ENCODE data around the gene XRCC6. TPM values are rescaled to one million over a fixed set of nuclear protein-coding genes. Genes with fewer than 3 reads are reported as not detected.
"Not testable (repeated sequence)": the region's sequence is repeated elsewhere in the genome, so short reads cannot be mapped to it uniquely, and the experiment has no call there.

XRCC6 gene
- total RNA-seq, 1 experiment from 2014 or later, result 203 TPM

DNA sequence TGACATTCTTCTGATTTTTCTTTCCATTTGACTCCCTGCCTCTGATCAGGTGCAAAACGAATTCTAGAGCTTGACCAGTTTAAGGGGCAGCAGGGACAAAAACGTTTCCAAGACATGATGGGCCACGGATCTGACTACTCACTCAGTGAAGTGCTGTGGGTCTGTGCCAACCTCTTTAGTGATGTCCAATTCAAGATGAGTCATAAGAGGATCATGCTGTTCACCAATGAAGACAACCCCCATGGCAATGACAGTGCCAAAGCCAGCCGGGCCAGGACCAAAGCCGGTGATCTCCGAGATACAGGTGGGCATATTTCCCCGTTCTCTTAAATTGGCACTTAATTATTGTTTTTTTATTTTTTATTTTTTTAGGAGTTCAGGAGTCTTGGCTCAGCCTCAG is 15.4 kb downstream of the XRCC6 start:
- ChIA-PET CTCF (interaction anchor here (1.0 to 1.1 kb wide), 2 partner anchors 15 to 93 kb away, joined by 3 to 4 read pairs; no protein-coding TSS in a partner anchor), POLR2A (interaction anchor here (0.6 to 5.1 kb wide), 10 partner anchors 10 to 255 kb away, joined by 3 to 49 read pairs (median 4); partner anchors contain the start of genes DESI1, POLR3H, TEF and XRCC6)
- BruUV-seq (replicated peaks), result TSS peak; percentile 17
- Mint-ChIP-seq H3K4me1 (ENCODE audit: insufficient read depth, unreplicated experiment) (peaks cover 6% of the 10 kb centered on the region), H3K9me3 (ENCODE audit: unreplicated experiment) (no peaks in the 10 kb centered on the region), H3K27ac (ENCODE audit: low read depth, unreplicated experiment) (peak overlapping the region; percentile 77), H3K4me3 (ENCODE audit: unreplicated experiment) (no peak overlapping the region), H3K36me3 (ENCODE audit: insufficient read depth, unreplicated experiment) (peaks cover 100% of the 10 kb centered on the region), H3K27me3 (ENCODE audit: insufficient read depth, unreplicated experiment) (no peaks in the 10 kb centered on the region)
- intact Hi-C loops (cut with micrococcal nuclease), result no loop called here
- TF ChIP-seq, protein P1, sequence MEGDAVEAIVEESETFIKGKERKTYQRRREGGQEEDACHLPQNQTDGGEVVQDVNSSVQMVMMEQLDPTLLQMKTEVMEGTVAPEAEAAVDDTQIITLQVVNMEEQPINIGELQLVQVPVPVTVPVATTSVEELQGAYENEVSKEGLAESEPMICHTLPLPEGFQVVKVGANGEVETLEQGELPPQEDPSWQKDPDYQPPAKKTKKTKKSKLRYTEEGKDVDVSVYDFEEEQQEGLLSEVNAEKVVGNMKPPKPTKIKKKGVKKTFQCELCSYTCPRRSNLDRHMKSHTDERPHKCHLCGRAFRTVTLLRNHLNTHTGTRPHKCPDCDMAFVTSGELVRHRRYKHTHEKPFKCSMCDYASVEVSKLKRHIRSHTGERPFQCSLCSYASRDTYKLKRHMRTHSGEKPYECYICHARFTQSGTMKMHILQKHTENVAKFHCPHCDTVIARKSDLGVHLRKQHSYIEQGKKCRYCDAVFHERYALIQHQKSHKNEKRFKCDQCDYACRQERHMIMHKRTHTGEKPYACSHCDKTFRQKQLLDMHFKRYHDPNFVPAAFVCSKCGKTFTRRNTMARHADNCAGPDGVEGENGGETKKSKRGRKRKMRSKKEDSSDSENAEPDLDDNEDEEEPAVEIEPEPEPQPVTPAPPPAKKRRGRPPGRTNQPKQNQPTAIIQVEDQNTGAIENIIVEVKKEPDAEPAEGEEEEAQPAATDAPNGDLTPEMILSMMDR (IDR thresholded peaks at IDR 0.05; ENCODE audit: unreplicated experiment), result no peak
- DNase-seq (ENCODE audit: unreplicated experiment), result peak; percentile 72

DNA sequence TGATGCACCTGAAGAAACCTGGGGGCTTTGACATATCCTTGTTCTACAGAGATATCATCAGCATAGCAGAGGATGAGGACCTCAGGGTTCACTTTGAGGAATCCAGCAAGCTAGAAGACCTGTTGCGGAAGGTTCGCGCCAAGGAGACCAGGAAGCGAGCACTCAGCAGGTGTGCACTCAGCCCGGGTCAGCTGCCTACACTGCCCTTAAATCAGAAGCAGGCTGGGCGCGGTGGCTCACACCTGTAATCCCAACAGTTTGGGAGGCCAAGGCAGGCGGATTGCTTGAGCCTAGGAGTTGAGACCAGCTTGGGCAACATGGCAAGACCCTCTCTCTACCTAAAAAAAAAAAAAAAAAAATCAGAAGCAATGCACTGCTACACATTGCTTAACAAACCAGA is 16.5 kb downstream of the XRCC6 start:
- intact Hi-C loops (cut with micrococcal nuclease); H3K9me3 Mint-ChIP-seq (ENCODE audit: unreplicated experiment); H3K27me3 Mint-ChIP-seq (ENCODE audit: insufficient read depth, unreplicated experiment); BruUV-seq (replicated peaks); DNase-seq (ENCODE audit: unreplicated experiment); H3K27ac Mint-ChIP-seq (ENCODE audit: low read depth, unreplicated experiment); H3K4me3 Mint-ChIP-seq (ENCODE audit: unreplicated experiment): not testable (repeated sequence)
- ChIA-PET CTCF (interaction anchor here (0.6 to 1.0 kb wide), 2 partner anchors 33 to 94 kb away, joined by 3 to 4 read pairs; no protein-coding TSS in a partner anchor), POLR2A (interaction anchor here (0.7 to 5.1 kb wide), 5 partner anchors 9 to 195 kb away, joined by 3 to 49 read pairs (median 5); partner anchors contain the start of genes CCDC134, DESI1 and XRCC6)
- Mint-ChIP-seq H3K36me3 (ENCODE audit: insufficient read depth, unreplicated experiment) (peaks cover 100% of the 10 kb centered on the region), H3K4me1 (ENCODE audit: insufficient read depth, unreplicated experiment) (peaks cover 13% of the 10 kb centered on the region)

DNA sequence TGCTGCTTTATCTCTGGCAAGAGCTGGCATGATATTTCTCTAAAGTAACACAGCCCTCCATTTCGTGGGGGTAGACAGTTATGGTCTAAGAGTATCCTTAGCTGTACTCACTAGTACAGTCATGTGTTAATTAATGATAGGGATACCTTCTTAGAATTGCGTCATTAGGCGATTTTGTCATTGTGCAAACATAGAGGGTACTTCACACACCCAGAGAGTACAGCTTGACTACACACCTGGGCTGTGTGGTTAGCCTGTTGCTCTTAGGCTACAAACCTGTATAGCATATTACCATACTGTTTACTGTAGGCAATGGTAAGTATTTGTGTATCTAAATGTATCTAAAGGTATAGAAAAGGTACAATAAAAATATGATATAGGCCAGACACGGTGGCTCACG is 17.0 kb downstream of the XRCC6 start:
- TF ChIP-seq, protein P1 (IDR thresholded peaks at IDR 0.05; ENCODE audit: unreplicated experiment), result no peak
- Mint-ChIP-seq H3K27ac (ENCODE audit: low read depth, unreplicated experiment) (no peak overlapping the region), H3K4me3 (ENCODE audit: unreplicated experiment) (no peak overlapping the region), H3K27me3 (ENCODE audit: insufficient read depth, unreplicated experiment) (no peaks in the 10 kb centered on the region), H3K4me1 (ENCODE audit: insufficient read depth, unreplicated experiment) (peaks cover 13% of the 10 kb centered on the region), H3K9me3 (ENCODE audit: unreplicated experiment) (no peaks in the 10 kb centered on the region), H3K36me3 (ENCODE audit: insufficient read depth, unreplicated experiment) (peaks cover 100% of the 10 kb centered on the region)
- intact Hi-C loops (cut with micrococcal nuclease), result no loop called here
- POLR2A ChIA-PET, result interaction anchor here (5.1 kb wide), 1 partner anchor 17 kb away, joined by 49 read pairs; the partner anchor contains the start of genes DESI1 and XRCC6
- no peak for DNase-seq (ENCODE audit: unreplicated experiment)
- CTCF ChIA-PET, result interaction anchor here (0.6 kb wide), 1 partner anchor 33 kb away, joined by 3 read pairs; no protein-coding TSS in a partner anchor
- BruUV-seq (replicated peaks), result no TSS peak

DNA sequence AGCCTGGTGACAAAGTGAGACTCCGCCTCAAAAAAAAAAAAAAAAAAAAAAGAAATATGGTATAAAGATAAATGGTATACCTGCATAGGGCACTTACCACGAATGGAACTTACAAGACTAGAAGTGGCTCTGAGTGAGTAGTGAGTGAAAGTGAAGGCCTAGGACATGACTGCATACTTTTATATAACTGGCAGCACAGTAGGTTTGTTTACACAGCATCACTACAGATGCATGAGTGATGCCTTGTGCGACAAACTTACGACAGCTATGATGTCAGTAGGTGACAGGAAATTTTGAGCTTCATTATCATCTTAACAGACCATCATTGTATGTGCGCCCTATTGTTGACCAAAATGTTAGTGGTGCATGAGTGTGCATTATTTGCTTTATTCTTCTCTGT is 17.7 kb downstream of the XRCC6 start:
- H3K27me3 Mint-ChIP-seq (ENCODE audit: insufficient read depth, unreplicated experiment), result no peaks in the 10 kb centered on the region
- no peak overlapping the region for H3K27ac Mint-ChIP-seq (ENCODE audit: low read depth, unreplicated experiment)
- BruUV-seq (replicated peaks), result no TSS peak
- H3K36me3 Mint-ChIP-seq (ENCODE audit: insufficient read depth, unreplicated experiment), result peaks cover 99% of the 10 kb centered on the region
- H3K9me3 Mint-ChIP-seq (ENCODE audit: unreplicated experiment), result no peaks in the 10 kb centered on the region
- CTCF ChIA-PET, result interaction anchor here (1.2 kb wide), 1 partner anchor 12 kb away, joined by 5 read pairs; no protein-coding TSS in a partner anchor
- DNase-seq (ENCODE audit: unreplicated experiment), result no peak
- TF ChIP-seq, protein P1 (IDR thresholded peaks at IDR 0.05; ENCODE audit: unreplicated experiment), result no peak
- POLR2A ChIA-PET, result interaction anchor here (0.6 to 5.1 kb wide), 3 partner anchors 12 to 237 kb away, joined by 3 to 49 read pairs (median 5); partner anchors contain the start of genes DESI1 and XRCC6
- peaks cover 13% of the 10 kb centered on the region for H3K4me1 Mint-ChIP-seq (ENCODE audit: insufficient read depth, unreplicated experiment)
- no peak overlapping the region for H3K4me3 Mint-ChIP-seq (ENCODE audit: unreplicated experiment)
- intact Hi-C loops (cut with micrococcal nuclease), result no loop called here
